ENCODE measurements around the gene LMOD3.

Gene LMOD3

DNA sequence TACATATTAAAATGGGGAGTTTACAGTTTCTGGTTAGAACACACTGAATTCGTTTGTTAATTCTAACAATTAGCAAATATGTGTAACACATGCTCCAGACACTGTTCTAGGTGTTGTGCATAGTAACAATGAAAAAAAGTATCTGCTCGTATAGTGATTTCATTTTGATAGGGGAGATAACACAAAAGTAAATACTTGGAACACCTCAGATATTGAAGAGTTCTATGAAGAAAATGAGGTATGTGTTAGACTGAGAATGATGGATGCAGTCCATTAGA, 63.5 kb downstream of the LMOD3 start:
- no peak for DNase-seq (ENCODE audit: low read depth in 1 of 2, low spot score in 1 of 2)
- in situ Hi-C loops (cut with HindIII; ENCODE audit: low pct_unique_long_range_greater_than_20kb, low sequenced_read_pairs), result no loop called here
- TF ChIP-seq JUND (IDR thresholded peaks at IDR 0.05; ENCODE audit: low read depth), result no peak

DNA sequence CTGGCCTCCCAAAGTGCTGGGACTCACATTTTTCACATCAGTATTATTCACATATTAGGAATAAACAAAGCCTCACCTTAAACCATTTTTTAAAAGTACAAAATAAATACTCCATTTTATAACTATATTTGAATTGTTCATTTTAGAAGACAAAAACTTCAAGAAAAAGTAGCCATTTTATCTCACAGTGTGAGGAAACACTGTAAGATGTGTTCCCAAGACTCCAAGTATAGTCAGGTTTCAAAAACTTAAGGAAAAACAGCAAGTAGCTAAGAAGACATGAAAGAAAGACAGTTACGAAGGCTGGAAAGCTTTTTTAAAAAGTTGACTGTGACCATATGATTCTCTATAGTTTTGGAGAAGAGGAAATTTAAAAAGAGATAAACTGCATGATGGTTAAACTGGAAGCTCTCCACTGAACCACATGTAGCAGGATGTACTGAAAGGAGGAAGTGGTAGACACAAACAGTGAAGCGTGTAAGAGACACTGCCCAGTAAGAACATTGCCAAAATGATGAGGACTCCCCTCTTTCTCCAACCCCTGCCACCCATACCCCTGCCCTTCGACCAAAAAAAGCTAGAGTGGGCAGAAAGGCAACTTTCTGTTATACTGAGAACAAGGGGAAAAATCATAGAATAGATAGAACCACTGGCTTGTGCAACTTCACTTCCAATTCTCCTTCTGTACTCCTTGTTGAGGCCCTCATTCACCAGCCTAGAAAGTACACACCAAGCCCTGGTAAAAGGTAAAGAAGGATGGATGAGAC, 64.0 kb downstream of the LMOD3 start:
- in situ Hi-C loops (cut with HindIII; ENCODE audit: low pct_unique_long_range_greater_than_20kb, low sequenced_read_pairs), result no loop called here
- DNase-seq (ENCODE audit: low read depth in 1 of 2, low spot score in 1 of 2), result no peak
- TF ChIP-seq JUND (IDR thresholded peaks at IDR 0.05; ENCODE audit: low read depth), result no peak
